ENCODE data around the gene MARS1.

DNA sequence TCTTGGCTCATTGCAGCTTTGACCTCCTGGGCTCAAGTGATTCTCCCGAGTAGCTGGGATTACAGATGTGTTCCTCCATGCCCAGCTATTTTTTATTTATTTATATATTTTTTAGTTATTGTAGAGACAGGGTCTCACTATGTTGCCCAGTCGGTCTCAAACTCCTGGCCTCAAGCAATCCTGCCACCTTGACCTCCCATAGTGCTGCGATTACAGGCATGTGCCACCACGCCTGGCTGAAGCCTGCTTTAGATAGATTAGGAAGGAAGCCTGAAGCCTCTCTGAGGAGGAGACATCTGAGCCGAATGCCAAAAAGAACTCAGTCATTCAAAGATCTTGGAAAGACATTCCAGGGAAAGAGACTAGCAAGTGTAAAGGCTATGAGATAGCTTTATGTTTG lies 43.1 kb upstream of the MARS1 start:
- no peak for TF ChIP-seq EZH2 (IDR thresholded peaks at IDR 0.05; ENCODE audit: low read length, unreplicated experiment)
- TF ChIP-seq, protein P1, sequence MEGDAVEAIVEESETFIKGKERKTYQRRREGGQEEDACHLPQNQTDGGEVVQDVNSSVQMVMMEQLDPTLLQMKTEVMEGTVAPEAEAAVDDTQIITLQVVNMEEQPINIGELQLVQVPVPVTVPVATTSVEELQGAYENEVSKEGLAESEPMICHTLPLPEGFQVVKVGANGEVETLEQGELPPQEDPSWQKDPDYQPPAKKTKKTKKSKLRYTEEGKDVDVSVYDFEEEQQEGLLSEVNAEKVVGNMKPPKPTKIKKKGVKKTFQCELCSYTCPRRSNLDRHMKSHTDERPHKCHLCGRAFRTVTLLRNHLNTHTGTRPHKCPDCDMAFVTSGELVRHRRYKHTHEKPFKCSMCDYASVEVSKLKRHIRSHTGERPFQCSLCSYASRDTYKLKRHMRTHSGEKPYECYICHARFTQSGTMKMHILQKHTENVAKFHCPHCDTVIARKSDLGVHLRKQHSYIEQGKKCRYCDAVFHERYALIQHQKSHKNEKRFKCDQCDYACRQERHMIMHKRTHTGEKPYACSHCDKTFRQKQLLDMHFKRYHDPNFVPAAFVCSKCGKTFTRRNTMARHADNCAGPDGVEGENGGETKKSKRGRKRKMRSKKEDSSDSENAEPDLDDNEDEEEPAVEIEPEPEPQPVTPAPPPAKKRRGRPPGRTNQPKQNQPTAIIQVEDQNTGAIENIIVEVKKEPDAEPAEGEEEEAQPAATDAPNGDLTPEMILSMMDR (conservative IDR thresholded peaks at IDR 0.05; ENCODE audit: low read depth, low read length) = no peak
